ENCODE data around the gene DHCR7.
A peak's percentile ranks its signal among the peaks of the same experiment; 100 is the strongest.

Gene DHCR7

GRCh38 chr11:71406681-71407080 lies 41.5 kb downstream of the DHCR7 start:
- no peak for DNase-seq

DNA sequence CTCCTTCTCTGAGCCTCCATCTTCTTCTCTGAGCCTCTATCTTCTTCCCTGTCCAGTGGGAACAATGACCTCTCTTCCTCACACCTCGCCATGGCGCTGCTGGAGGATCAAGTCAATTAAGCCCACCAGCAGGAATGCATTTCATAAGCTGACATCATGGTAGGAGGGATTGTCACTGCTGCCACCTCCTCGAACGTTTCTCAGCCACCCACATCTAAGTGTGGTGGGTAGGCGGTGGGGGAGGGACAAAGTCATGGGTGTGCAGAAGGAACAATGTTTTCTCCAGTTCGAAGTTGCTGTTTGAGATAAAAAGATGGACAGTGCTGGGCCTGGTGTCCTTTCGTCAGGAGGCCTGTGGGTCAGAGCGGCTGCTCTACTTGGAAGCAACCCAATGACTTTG lies 44.0 kb downstream of the DHCR7 start:
- no peak for DNase-seq

DNA sequence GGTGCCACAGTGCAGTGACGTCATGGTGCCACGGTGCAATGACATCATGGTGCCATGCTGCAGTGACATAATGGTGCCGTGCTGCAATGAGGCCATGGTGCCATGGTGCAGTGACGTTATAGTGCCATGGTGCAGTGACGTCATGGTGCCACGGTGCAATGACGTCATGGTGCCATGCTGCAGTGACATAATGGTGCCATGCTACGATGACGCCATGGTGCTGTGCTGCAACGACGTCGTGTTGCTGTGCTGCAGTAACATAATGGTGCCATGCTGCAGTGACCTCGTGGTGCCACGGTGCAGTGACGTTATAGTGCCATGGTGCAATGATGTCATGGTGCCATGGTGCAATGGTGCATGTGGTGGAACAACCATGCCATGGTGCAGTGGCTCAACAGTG lies 45.3 kb downstream of the DHCR7 start:
- DNase-seq = no peak

DNA sequence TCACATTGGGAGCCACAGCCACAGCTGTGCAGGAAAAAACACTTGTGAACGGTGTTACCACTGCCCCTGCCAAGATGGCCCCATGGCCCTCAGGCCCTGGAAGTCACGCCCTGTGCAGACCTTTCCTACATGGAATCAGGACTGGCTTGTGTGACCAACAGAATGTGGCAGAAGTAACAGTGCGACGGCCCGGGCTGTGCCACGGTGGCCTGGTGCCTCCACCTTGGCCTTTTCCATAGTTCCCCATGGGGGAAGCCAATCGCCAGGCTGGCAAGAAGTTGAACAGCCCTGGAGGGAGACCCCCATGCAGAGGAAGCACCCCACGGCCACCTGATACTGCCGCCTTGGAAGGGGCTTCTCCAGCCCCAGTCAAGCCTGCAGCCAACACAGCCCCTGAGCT lies 48.0 kb downstream of the DHCR7 start:
- DNase-seq = no peak

DNA sequence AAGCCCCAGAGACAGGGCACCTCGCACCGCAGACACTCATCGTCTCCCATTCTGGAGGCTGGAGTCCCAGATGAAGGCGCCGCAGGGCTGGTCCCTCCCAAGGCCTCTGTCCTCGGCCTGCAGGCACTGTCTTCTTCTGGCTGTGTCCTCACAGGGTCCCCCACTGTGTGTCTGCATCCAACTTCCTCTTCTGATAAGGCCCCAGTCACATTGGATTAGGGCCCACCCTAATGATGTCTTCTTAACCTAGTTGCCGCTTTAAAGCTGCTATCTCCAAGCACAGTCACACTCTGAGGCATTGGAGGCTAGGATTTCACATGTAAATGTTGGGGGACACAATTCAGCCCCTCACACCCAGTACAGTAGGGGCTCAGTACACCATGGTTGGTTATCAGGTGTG lies 48.9 kb downstream of the DHCR7 start:
- DNase-seq = no peak

- DNase-seq = no peak
Observed at GRCh38 chr11:71397961-71398360, 50.2 kb downstream of the DHCR7 start.

DNA sequence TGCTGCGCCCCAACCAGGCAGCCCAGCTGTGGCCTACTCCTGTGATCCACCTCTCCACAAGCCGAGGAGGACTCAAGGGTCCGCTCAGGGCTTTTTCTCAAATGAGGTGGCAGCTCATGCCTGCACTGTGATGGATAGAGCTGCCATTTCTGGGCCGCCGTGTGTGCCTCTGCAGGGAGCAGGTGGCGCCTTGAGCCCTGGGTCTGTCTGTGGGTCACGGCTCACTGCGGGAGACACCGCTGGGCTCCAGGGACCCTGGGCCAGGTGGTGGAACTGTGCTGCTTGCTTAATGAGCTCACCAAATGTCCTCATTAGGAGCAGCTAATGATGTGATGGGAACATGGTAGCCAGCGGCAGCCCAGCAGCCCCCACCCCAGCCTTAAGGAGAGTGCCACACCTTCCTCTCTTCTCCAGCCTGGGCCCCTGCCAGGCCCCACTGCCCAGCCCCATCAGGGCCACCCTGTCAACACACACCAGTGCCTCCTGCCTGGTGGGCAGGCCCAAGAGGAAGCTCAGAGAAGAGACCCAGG lies 50.8 kb downstream of the DHCR7 start:
- DNase-seq = peak; percentile 78 to 91

DNA sequence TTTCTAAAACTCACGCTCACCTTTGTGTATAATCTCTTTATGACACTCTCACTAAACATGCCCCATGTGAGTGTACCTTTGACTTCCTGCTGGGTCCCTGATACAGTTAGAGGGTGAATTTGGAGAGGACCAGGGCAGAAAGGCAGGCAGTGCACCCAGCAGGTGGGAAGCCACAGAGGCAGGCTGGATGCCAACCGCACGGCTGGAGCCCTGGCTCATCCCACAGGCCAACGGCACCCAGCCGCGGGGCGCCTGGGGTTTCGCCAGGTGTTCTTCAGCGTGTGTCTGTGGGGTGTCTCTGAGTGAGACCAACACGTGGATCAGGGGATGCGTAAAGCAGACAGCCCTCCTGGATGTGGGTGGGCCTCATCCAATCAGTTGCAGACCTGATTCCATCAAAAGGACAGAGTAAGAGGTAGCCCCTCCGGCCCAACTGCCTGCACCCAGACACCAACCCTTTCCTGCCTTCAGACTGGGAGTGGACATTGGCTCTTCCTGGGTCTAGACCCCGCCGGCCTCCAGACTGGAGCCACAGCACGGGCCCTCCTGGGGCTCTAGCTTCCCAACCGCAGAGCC lies 51.6 kb downstream of the DHCR7 start:
- no peak for DNase-seq

DNA sequence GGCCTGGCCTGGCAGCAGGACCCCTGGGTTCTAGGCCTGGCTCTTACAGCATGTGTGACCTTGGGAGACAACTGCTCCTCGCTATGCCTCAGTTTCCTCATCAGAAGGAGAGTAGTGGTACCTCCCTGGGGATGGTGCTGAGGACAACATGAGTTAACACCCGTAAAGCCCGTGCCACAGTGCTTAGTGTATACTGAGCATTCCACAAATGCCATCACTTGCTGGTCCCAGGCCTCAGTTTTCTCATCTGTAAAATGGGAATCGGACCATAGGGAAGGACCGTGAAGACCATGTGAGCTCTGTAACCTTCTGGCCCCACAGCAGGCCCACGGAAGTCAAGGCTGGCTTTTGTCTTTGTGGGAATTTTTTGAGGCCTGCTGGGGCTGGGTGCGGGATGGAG lies 52.4 kb downstream of the DHCR7 start:
- no peak for DNase-seq

DNA sequence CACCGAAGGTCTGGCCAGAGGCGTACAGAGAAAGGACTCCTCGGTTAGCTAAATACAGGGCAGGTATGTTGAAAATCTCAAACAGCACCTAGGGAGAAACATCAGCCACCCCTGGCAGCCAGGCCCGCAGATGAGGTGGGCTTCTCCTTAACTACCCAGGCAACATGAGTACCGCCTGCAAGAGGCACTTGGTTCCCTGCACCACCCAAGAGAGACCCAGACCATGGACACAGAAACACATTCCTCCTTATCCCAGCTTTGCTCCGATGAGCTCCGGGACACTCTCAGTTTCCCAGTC lies 53.0 kb downstream of the DHCR7 start:
- DNase-seq = no peak

- no peak for DNase-seq
Observed at GRCh38 chr11:71393283-71393682, 54.9 kb downstream of the DHCR7 start.

GRCh38 chr11:71391796-71392195 lies 56.4 kb downstream of the DHCR7 start:
- DNase-seq = no peak

DNA sequence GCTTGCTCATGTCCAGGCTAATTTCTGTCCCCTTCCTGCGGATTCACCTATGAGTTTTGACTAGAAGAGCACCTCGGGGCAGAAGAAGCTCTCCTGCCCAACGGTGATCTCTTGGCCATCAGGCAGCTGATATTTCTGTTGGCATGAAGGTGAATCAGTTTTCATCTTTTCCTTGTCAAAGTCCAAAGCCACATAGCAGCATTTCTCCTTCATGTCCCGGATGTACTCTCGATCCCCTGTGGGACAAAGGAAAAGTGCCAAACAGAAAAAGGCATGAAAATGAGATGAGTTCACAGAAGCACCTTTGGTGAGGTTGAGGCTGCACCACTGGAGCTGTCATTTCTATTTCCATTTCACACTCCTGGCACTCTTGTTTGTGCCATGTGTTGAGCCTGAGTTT lies 56.8 kb downstream of the DHCR7 start:
- DNase-seq = no peak

DNA sequence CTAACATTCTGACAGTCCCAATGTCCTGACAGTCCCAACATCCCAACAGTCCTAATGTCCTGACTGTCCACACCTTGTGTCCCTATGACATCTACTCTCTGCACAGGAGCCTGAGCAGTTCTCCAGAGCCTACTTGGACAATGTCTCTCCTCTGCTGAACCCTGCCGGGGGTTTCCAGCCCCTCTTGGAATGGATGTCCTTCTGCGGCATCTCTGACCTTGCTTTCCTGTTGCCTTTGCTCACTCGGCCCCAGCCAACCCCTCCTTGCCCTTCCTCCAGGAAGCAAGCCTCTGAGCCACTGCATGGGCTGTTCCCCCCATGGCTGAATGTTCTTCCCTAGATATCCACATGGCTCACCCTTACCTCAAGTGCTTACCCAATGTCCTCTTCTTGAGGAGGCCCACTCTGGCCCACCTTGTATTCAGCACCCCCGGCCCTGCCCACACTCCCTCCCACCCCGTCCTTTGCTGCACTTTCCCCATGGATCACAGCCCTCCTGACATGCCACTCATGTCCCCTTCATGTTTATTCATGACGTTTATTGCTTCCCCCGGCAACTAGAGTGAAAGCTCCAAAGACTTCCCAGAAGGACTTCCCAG lies 59.5 kb downstream of the DHCR7 start:
- DNase-seq = no peak

DNA sequence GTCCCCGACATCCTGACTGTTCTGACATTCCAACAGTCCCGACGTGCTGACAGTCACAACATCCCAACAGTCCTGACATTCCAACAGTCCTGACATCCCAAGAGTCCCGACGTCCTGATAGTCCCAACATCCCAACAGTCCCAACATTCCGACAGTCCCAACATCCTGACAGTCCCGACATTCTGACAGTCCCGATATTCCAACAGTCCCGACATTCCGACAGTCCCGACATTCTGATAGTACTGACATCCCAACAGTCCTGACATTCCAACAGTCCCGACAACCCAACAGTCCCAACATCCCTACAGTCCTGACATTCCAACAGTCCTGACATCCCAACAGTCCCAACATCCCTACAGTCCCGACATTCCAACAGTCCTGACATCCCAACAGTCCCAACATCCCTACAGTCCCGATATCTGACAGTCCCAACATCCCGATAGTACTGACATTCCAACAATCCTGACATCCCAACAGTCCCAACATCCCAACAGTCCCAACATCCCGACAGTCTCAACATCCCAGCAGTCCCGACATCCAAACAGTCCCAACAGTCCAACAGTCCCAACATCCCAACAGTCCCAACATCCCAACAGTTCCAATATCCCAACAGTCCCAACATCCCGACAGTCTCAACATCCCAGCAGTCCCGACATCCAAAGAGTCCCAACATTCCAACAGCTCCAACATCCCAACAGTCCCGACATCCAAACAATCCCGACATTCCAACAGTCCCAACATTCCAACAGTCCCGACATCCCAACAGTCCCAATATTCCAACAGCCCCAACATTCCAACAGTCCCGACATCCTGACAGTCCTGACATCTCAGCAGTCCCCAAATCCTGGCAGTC lies 60.2 kb downstream of the DHCR7 start:
- DNase-seq = no peak

GRCh38 chr11:71387200-71387599 lies 61.0 kb downstream of the DHCR7 start:
- no peak for DNase-seq

GRCh38 chr11:71386202-71386601 lies 62.0 kb downstream of the DHCR7 start:
- no peak for DNase-seq

- DNase-seq = no peak
Observed at GRCh38 chr11:71385091-71385490, 63.1 kb downstream of the DHCR7 start.

- DNase-seq = no peak
Observed at GRCh38 chr11:71384561-71384960, 63.6 kb downstream of the DHCR7 start.
